ENCODE measurements around the gene PLCH2.
A peak's percentile ranks its signal among the peaks of the same experiment; 100 is the strongest.

PLCH2 gene

GRCh38 chr1:2533365-2533764 lies 57.3 kb downstream of the PLCH2 start:
- no peak for DNase-seq

DNA sequence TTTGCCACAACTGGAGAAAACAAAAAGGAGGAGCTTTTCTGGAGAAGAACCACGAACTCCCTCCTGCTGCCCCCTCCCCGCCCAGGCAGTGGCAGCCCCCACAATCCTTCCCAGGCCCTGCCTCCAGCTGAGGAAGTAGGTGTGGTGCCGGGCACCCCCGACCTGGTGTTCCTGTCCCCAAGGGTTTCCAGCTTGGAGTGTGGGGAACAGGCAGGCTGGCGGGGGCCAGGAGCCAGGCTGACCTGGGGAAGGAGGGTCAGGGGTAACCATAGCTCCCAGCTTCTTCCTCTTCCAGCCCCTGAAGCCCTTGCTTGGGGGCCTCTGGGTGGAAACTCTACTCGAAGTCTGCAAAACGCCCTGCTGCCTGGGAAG lies 58.2 kb downstream of the PLCH2 start:
- no peak for DNase-seq

DNA sequence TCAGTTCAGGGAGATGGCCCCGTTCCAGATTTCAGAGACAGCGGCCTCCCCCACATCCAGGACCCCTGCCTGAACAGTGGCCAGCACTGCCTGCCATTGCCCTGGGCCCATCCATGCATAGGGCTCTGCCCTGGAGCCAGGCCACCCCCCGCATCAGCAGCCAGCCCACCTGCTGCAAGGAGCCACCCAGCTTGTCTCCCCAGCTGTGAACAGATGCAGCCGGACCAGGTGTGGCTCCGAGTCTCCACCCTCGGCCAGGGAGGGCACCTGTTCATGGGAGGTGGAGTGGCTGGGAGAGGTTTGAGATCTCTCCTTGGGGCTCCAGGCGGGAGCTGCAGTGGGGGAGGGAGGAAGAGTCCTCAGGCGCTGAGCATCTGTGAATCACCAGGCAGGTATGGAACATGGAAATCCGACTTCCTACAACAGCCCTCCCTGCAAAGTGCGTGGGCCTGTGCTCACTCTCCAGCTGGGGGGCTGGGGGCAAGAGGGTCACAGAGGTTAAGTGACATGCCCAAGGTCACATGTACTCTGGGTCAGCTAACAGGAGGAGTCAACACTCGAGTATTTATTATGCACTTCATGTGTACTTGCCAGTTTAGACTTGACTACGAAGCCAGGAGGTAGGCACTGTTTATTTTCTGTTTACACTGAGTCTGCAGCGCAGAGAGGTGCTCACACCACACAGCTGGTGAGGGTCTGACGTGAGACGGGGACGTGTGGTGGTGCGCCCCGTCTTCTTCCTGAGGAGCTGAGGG lies 58.8 kb downstream of the PLCH2 start:
- no peak for DNase-seq

- DNase-seq = no peak
Observed at GRCh38 chr1:2535455-2535854, 59.4 kb downstream of the PLCH2 start.

DNA sequence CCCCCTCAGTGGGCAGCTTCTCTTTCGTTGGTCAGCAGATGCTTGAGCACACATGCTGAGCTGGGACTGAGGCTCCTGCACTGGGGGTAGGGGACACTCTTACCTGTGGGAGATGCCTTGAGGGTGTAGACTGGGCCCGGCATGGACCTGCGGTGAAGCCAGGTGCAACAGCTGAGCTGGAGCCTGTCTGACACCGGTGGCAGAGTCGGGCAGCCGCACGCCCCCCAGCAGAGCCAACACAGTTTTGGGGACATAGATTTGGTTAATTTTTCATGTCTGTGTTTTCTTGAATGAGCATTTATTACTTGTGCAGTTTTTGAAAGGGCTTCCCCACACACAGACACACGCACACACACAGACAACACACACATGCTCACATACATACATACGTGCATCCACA lies 59.9 kb downstream of the PLCH2 start:
- no peak for DNase-seq

GRCh38 chr1:2537784-2538115 lies 61.7 kb downstream of the PLCH2 start:
- DNase-seq = no peak

DNA sequence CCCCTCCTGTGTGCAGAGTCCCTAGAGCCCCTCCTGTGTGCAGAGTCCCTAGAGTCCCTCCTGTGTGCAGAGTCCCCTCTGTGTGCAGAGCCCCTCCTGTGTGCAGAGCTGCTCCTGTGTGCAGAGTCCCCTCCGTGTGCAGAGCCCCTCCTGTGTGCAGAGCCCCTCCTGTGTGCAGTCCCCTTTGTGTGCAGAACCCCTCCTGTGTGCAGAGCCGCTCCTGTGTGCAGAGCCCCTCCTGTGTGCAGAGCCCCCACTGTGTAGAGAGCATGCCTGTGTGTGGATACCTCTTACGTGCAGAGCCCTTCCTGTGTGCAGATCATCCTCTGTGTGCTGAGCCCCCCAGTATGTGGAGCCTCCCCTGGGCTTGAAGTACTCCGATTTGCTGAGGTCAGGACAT lies 62.3 kb downstream of the PLCH2 start:
- no peak for DNase-seq

- DNase-seq = no peak
Observed at GRCh38 chr1:2538872-2539271, 62.8 kb downstream of the PLCH2 start.

DNA sequence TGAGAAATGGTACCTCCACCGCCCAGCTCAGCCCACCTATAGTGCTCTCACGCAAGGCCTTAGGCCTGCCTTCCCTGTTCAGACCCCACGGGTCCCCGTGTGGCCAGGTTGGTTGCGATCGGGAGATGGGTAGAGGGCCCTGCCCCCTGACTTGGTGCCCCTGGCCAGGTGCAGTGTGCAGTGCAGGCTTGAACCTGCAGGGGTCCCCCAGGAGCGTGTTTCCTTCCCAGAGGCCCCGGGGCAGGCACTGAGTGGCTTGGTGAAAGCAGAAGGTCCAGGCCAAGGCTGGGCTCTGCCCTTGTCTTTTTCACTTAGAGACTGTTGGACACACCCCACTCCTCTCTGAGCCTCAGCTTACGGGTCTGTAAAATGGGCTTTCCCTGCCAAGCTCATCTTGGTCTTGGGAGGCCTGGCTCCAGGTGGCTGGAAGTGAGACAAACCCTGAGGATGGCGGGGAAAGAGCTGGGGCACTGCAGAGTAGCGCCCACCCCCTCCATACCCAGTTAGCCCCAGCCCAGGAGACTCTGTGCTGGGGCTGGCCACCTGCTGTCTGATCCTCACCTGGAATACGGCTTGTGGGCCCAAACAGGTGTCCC lies 63.3 kb downstream of the PLCH2 start:
- peak; percentile 53 for DNase-seq

DNA sequence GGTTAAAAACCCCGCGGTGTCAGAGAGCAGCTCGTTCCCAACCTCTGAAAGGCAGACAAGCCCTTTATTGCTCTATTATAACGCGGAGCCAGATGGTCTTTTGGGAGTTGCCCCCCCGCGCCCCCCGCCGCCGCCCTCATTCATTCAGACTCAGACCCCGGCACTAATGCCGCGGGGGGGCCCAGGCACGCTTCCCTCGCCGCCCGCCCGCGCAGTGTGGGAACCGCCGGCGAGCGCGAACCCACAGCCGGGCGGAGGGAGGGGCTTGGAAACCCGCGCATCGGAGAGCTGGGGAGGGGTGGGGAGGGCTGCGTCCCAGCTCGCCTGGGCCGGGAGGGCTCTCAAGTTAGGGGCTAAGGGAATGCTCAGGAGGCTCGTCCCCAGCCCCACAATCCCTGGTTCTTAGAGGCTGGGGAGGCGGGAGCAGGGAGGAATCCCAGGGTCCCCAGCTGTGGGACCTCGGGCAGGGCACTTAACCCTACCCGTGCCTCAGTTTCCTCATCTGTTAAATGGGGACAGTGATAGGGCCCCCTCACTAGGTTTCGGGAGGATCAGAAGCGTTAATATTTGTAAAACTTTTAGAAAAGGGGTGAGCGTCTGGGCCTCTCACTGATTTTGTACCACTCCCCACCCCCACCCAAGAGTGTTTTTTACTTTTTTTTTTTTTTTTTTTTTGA lies 64.9 kb downstream of the PLCH2 start:
- no peak for DNase-seq

GRCh38 chr1:2541619-2542245 lies 65.6 kb downstream of the PLCH2 start:
- no peak for DNase-seq

DNA sequence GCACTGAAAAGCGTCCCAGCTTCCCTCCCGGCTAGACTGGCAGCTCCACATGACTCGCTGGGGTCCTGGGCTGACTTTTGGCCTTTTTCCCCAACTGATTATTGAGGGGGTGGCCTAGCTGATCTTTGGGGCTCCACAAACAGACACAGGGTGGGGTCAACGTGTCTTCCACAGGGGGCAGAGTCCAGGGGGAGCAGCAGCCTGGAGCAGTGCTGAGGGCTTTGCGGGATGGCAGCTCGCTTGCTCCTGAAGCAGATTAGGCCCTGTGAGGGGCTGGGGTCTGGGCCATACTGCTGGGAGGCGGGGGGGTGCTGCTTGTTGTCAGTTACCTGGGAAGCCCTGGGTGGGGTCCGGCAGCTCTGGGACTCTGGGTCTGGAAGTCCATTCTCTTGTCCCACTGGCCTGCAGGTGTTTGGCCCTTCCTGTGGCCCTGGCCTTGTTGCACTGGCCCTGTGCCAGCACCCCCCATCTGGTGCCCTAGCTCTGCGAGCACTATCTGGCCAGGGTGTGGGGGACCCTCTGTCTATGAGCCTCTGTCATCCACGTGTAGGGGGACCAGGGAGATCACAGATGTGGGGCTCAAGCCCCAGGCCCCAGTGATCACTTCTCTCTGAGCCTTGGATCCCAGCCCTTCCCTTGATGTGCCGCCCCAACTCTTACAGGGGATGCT lies 66.3 kb downstream of the PLCH2 start:
- no peak for DNase-seq

DNA sequence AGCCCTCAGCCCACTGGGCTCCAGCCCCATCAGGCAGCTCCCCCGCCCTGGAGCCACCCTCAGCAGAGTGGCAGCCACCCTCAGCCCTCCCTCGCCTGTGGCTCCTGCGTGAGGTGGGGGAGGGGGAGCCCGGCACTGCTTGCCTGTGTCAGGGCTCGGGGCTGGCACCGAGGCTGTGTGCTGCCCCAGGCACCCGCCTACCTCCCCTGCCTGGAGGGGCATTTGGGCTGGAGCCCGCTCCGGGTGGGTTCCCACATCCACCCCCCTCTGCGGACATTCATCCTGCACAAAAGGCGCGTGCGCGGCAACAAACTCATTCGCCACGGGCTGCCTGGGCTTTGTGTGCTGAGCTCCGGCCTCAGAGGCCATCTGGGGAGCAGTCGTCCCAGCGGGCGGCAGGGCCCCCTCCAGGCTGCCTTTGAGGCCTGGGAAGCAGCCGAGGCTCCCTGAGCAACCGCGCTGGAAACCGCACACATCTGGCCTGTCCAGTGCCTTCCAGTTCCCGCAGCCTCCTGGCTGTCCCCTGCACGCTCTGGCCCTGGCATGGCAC lies 67.5 kb downstream of the PLCH2 start:
- DNase-seq = peak; percentile 63

- no peak for DNase-seq
Observed at GRCh38 chr1:2544093-2544874, 68.2 kb downstream of the PLCH2 start.

DNA sequence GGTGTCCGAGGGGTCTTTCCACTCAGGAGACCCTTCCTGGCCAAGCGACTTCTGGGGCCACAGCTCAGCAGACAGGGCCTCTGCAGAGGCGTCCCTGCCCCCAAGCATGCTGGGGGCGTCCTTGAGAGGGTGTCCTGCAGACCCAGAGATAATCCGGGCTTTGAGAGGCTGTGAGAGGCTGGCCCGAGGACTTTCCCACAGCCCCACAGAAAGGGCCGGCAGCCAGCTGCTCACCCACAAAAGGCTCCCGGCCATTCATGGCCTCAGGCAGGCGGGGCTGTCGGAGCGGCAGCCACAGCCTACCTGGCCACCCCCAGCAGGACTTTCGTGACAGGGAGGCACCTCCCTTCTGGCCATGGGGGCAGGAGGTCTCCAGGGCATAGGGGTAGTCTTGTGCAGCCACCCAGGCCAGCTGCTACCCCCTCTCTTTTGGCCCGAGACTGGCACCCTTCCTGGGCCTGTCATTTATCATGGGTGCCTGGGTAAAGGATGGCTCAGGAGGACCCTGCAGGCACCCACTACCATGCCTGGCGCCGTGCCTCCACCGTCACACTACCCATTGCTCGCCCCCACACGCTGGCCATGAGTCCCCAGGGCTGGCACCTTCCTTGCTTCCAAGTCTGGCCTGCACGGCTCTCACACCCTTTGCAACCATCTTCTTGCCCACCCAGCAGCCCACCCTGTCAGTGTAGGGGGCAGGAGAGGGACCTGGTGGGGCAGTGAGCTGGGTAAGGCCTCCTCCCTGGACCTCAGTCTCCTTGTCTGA lies 69.0 kb downstream of the PLCH2 start:
- no peak for DNase-seq

DNA sequence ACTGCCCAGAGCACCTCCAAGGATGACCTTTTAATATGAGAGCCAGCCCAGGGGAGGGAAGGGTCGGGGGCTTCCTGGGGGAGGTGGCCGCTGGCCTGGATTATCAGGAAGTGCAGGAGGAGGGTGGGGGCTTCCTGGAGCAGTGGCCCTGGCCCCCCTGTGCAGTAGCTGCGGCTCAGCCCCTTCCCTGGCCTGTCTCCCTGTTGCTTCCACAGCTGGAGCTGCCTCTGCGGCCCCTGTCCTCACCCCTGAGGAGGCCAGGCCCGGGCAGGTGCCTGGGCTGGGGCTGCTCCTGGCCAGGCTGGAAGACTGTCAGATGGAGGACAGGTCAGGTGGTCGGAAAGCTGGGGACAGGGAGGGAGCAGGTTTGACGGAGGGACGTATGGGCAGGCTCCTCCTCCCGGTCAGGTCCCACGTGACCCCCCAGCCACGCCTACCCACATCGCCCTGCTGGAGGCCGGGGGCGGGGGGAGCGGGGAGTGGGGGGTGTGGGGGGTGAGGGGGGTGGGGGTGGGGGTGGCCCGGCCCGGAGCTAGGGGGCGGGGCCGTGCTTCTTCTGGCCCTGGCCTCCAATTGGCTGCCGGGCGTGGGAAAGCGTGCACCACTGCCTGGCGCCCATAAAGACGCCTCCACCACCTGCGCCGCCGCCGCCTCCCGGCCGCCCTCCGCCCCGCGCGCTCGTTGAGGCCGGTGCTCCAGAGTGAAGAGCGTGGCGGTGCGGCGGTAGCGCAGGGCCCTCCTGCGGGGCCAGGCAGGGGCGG lies 69.8 kb downstream of the PLCH2 start:
- peak; percentile 87 for DNase-seq

DNA sequence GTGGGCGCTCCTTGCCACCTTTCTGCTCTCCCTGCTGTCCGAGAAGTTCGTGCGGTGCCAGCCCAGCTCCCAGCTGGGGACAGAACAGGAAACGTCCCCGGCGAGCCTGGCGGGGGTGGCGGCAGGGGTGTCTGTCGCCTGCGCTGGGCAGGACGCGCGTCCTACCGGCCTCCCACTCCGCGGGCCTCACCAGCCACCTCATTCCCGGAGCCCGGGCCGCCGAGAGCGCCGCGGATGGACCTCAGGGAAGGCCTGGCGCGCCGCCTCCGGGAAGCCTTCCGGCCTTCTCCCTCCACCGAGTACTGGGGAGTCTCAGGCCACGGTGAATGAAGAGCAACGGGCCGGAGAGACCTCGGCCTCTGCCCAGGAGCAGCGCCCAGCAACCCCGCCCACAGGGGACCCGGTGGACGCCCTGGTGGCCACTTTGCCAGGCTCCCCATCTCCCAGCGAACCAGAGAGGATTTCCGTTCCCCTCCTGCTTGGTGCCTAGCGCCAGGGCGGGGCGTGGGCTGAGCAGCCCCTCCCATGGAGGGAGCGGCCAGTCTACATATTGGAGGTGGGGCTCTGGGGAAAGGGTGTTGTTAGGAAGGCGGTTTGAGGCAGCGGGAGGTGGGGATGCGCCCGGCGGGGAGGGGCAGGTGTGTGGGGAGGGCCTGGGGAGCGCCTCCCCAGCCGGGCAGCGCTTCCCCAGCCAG lies 70.6 kb downstream of the PLCH2 start:
- peak; percentile 79 for DNase-seq

- no peak for DNase-seq
Observed at GRCh38 chr1:2547210-2548067, 71.3 kb downstream of the PLCH2 start.

GRCh38 chr1:2548068-2548589 lies 72.0 kb downstream of the PLCH2 start:
- peak; percentile 85 for DNase-seq

All from activated T-cell treated with anti-CD3 and anti-CD28 coated beads, Interleukin-2, amount 50 U/mL, for 1 hour (primary cell).